HG02588 (cell line): ENCODE measurements around the gene B4GALT3.

ENCODE experiments used
- ATAC-seq: cut with Tn5 transposase; IDR thresholded peaks from one replicate; pipeline ENCODE4 v1.9.1; 2021; ENCODE audit warnings: mild to moderate bottlenecking, moderate library complexity; ENCODE audit not compliant: unreplicated experiment

B4GALT3 gene

GRCh38 chr1:161164901-161165610, 12.3 kb downstream of the B4GALT3 start:
- no peak for ATAC-seq

DNA sequence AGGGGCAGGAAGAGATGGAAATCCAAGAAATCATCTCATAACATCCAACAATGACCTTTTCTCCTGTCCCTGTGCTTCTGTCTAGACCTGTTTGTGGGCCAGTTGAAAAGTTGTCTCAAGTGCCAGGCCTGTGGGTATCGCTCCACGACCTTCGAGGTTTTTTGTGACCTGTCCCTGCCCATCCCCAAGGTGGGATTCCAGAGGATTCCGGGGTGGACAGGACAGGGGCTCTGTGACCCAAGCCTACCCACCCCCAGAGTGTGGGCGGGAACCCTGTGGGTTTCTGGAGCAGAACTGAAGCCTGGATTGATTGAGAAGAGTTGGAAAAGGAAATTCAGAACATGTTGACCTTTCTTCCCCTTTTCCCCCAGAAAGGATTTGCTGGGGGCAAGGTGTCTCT, 13.5 kb downstream of the B4GALT3 start:
- no peak for ATAC-seq

DNA sequence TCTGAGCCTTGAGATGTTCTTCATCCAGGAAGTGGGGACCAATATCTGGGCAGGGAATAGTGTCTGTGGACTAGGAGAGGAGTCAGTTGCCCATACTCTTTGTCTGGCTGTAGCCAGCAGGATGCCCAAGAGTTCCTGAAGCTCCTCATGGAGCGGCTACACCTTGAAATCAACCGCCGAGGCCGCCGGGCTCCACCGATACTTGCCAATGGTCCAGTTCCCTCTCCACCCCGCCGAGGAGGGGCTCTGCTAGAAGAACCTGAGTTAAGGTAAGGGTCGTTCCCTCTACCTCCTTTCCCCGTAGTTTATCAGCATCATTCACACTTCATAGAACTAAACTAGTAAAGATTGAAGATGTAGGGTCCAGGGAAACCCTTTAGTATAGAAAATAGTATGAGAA, 14.5 kb downstream of the B4GALT3 start:
- no peak for ATAC-seq

DNA sequence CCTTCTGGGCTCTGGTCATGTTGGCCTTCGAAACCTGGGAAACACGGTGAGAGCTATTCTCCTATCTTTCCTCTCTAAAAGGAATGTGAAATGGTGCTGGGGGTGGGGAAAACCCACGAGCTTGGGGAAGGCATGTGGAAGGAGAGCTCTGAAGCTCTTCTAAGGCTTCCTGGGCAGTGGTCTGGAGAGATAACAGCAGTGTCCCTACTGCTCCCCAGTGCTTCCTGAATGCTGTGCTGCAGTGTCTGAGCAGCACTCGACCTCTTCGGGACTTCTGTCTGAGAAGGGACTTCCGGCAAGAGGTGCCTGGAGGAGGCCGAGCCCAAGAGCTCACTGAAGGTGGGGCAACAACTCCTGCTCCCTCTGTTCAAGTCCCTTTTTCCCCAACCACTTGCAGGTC, 15.3 kb downstream of the B4GALT3 start:
- no peak for ATAC-seq

DNA sequence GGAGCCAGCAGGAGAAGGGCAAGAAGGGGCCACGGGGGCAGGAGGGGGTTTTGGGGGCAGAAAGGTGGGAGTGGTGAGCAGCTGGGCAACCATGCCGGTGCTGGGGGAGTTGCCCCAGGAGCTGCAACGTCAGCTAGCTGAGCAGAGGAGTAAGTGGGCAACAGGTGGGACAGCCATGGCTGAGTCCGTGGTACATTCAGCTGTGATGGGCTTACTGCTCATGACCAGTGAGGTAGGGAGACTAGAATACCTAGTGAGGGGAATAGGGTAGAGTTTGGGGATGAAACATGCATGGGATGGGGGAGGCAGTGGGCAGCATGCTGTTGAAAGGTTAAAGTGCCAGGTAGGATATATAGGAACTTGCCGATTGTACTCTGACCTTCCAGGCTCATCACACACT, 15.7 kb downstream of the B4GALT3 start:
- no peak for ATAC-seq

- no peak for ATAC-seq
Measured at GRCh38 chr1:161160671-161161145, 16.6 kb downstream of the B4GALT3 start.

GRCh38 chr1:161159913-161160243, 17.4 kb downstream of the B4GALT3 start:
- peak; percentile 2 for ATAC-seq

- peak; percentile 78 for ATAC-seq
Measured at GRCh38 chr1:161159087-161159912, 18.0 kb downstream of the B4GALT3 start, which contains the start of gene USP21. USP21 (plus strand) TSS chr1:161159500; CDS start chr1:161160641, 1,141 bp downstream.

DNA sequence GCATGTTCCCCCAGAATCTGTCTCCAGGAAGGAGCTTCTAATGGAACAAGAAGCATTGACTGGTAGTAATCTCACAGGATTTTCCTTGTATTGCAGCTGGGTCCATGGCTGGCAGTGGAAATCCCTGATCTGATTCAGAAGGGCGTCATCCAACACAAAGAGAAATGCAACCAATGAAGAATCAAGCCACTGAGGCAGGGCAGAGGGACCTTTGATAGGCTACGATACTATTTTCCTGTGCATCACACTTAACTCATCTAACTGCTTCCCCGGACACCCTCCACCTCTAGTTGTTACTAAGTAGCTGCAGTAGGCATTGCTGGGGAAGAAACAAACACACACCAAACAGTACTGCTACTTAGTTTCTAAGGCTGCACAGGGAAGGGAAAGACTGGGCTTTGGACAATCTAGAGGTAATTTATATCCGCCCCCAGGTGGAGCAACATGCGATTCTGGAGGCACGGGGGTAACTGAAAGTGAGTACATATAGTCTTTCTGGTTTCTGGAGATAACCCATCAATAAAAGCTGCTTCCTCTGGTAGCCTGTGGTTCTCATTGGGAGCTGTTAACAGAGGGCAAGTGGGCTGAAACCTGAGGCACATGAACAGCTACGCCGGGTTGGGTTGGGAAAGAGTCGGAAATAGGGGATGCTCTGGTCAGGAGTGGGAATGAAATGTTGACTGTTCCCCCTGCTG, 18.8 kb downstream of the B4GALT3 start:
- peak; percentile 2 for ATAC-seq

DNA sequence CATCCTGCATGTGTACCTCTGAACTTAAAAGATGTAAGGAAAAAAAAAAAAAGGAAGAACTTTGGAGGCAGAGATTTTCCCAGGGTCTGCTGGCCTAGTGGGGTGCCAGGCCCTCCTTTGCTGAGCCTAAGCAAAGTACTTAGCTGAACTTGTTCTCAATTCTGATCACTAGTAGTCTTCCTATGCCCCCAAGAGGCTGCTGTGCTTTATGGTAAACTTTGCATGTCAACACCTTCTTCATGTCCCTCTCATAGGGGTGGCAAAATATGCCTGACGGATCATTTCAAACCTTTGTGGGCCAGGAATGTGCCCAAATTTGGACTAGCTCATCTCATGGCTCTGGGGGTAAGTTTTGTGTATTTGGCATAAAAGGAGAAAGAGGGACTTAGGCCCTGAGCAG, 19.4 kb downstream of the B4GALT3 start:
- ATAC-seq: no peak

DNA sequence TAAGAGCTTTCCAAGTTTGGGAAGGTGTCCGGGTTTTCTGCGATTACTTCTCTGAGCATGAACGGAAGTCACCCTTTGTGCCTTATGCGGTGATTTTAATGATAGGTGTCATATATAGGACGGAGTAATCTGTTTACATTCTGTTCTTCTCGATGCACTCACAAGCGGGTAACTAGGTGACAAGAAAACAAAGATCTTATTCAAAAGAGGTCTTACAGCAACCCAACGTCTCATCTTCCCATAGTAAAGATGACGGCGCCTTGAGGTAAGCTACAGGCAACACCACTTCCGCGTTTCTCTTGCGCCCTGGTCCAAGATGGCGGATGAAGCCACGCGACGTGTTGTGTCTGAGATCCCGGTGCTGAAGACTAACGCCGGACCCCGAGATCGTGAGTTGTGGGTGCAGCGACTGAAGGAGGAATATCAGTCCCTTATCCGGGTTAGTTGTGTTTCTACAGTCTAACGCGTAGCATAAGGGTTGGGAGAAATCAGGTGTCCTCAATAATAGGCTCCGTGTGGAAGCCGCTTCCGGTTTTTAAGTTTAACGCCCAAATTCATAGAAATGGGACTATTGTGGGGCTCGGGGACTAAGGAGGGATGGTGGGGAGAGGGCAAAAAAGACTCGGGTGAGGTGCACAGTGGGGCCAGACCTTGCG, 23.5 kb downstream of the B4GALT3 start, which contains the start of gene UFC1:
Gene UFC1 (plus strand): TSS at position 297 of the 656 bp plus-strand sequence. CDS start 20 bp downstream, at position 317.
- ATAC-seq: peak; percentile 87

DNA sequence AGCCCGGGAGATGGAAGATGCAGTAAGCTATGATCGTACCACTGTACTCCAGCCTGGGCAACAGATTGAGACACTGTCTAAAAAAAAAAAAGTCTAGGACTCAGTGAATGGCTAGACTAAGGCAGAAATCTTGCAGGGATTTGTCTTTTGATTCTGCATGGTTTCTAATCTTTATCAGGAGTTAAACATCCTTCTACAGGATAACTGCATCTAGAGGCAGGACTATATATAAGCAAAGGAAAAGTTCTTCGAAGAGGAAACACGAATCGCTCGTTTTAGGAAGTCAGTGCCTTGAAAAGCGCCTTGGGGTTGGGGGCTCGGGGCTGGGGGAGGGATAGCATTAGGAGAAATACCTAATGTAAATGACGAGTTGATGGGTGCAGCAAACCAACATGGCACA, 24.1 kb downstream of the B4GALT3 start:
- ATAC-seq: no peak

DNA sequence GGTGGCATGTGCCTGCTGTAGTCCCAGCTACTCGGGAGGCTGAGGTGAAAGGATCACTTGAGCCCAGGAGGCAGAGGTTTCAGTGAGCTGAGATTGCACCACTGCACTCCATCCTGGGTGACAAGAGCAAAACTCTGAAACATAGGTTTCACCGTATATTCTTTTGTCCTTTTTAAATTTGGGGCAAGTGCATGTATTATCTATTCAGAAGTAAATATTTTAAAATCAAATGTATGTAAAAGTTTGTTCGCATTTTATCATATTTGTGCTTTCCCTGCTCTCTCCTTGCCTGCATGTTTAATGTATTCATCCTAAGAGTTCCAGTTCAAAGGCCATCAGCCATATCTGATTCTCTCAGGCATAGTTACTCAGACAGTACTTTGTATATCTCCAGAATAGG, 31.5 kb downstream of the B4GALT3 start:
- no peak for ATAC-seq

DNA sequence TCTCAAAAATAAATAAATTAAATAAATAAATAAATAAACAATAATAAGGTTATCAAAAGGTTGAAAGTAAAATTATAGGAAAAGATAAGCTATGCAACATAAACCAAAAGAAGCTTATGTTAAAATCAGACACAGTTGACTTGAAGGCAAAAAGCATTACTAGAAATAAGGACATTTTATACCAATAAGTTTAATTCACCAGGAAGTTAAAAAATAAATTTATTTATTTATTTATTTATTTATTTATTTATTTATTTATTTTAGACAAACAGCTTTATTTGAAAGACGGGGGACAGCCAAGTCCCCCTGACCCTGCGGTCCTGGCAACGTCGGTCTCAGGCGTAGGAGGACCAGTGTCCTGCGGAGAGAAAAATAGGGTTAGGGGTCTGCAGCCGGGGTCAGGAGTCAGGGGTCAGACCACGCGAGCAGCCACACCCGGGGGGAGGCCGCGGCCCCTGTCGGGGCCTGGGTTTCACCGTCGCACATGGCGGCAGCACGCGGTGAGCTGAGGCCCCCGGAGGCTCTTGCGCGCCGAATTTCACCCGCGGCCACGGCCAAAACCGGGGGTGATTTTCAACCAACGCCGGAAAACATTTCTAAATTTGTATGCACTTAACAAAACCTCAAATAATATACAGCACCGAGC, 36.4 kb downstream of the B4GALT3 start:
- no peak for ATAC-seq

- ATAC-seq: no peak
Measured at GRCh38 chr1:161139766-161140165, 37.5 kb downstream of the B4GALT3 start.

- ATAC-seq: no peak
Measured at GRCh38 chr1:161138431-161138830, 38.9 kb downstream of the B4GALT3 start.

- ATAC-seq: no peak
Measured at GRCh38 chr1:161137881-161138280, 39.4 kb downstream of the B4GALT3 start.

DNA sequence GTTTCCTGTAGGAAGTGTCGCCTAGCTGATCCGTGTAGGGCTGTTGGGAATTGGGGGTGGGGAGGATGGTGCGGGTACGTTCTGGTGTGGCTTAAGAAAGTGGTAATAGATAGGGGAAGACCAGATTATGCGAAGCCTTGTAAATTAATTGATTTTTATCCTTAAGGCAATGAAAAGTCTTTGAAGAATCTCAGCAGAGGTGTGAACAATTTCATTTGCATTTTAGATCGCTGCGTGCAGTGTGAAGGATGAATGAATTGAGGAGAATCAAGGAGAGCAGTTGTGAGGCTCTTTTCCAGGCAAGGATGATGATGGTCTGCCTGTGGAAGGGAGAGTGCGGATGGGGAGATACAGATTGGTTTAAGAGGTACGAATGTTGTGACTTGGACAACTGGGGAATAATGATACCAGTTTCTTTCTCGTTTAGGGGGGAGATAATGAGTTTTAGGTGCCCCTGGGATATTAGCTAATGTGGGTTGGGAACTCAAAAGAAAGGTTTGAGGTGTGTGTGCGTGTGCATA, 44.0 kb downstream of the B4GALT3 start:
- no peak for ATAC-seq

DNA sequence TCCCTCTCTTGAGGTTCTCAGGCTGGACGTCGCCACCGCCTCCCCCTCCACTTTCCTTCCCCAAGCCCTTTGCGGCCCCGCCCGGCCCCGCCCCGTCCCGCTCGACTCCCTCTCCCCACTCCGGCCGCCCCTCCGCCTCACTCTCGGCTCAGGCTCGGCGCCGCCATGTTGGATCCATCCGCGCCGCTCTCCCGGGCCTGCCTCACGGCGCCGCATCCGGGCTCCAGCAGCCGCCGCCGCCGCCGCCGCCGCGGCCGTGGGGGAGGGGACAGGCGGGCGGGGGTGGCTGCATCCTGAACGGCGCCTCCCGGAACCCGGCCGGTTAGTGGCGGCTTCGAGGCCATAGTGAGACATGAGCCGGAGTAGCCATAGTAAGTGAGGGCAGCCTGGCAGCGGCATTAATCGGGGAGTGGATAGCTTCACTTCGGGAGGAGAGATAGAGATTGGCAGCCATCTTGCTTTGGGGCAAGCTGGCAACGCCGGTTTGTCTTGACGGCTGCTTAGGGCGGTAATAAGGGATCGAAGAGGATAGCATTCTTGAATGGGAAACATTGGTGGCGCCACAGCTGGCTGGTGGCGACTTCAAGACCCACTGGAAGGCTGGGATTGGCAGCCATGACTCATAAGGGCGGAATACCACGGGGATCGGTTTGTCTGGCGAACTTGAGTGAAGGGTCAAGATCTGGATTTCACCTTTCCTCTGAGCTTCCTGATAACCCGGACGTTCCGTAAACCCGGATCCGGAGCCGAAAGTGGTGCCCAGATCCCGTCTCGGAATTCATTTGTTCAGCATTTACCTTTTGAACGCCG, 44.7 kb downstream of the B4GALT3 start, which contains the start of gene DEDD:
Gene DEDD (minus strand): TSS at position 258 of the 810 bp plus-strand sequence. CDS start 8,205 bp downstream, outside the sequence.
- ATAC-seq: peak; percentile 89
